Prostate gland (tissue), 2 donors: ENCODE measurements around the gene SIGLEC11. TPM values are rescaled to one million over a fixed set of nuclear protein-coding genes. Genes with fewer than 3 reads are reported as not detected.
A peak's percentile ranks its signal among the peaks of the same experiment; 100 is the strongest.

ENCODE experiments used
- DNase-seq: peaks from one replicate; pipeline ENCODE4 v3.0.0-alpha.2; 2019; ENCODE audit warnings: low spot score
- H3K27ac ChIP-seq, 2 donors: fragments of 200-600 bp; sonication (generic); 2 replicates each; pipeline ENCODE4 v1.5.1; 2017 to 2019
- H3K27me3 ChIP-seq: fragments of 200-600 bp; sonication (generic); replicated peaks from 2 replicates; pipeline ENCODE4 v1.5.1; 2019; ENCODE audit not compliant: insufficient read depth
- H3K36me3 ChIP-seq, 2 donors: fragments of 200-600 bp; sonication (generic); 1 replicate in 1 of 2; 2 replicates in 1 of 2; pipeline versions ENCODE4 v1.5.1 to v1.8.1; 2017 to 2019
- H3K4me1 ChIP-seq: fragments of 200-600 bp; sonication (generic); replicated peaks from 2 replicates; pipeline ENCODE4 v1.5.1; 2019
- H3K4me3 ChIP-seq, 2 donors: fragments of 200-600 bp; sonication (generic); 2 replicates each; pipeline ENCODE4 v1.5.1; 2017 to 2019
- H3K9me3 ChIP-seq: fragments of 200-600 bp; sonication (generic); 2 replicates; pipeline ENCODE4 v1.5.1; 2017
- CTCF ChIP-seq, 4 experiments: fragments of 200-600 bp in 2 of 4; fragments of 450-650 bp in 2 of 4; sonication (generic) in 2 of 4; IDR thresholded peaks; 1 replicate in 3 of 4; 2 replicates in 1 of 4; pipeline ENCODE4 v1.5.1; 2016 to 2019; ENCODE audit warnings: antibody characterized with exemption in 4 of 4, mild to moderate bottlenecking in 2 of 4, moderate library complexity in 2 of 4
- POLR2A ChIP-seq: fragments of 450-650 bp; IDR thresholded peaks from one replicate; pipeline ENCODE4 v1.6.1; 2016; ENCODE audit warnings: antibody characterized with exemption, mild to moderate bottlenecking
- POLR2AphosphoS5 ChIP-seq: sonication (generic); formaldehyde crosslinking; IDR thresholded peaks from one replicate; pipeline ENCODE4 v1.6.1; 2017; ENCODE audit warnings: antibody characterized with exemption
- WGBS: methylation state at CpG from one replicate; pipeline ENCODE4 v1.1.5; 2018; 5-methylcytosine and 5-hydroxymethylcytosine counted together
- intact Hi-C: fragments of 100-400 bp; cut with DNase I; formaldehyde crosslinking; loops from one replicate; pipeline ENCODE4 v1.14.2; 2022
- total RNA-seq, 2 donors: library from RNA; depleted of rRNA; stranded (reverse); fragments of >200 nt; gene quantifications; one replicate each; pipeline ENCODE4 v1.1.0, GENCODE V29; 2016

Gene SIGLEC11
- total RNA-seq, 2 donors from 2014 or later: 0.68 to 1.0 TPM

- no peak for TF ChIP-seq POLR2A
- no peak for TF ChIP-seq POLR2AphosphoS5
- TF ChIP-seq CTCF (IDR thresholded peaks at IDR 0.05): no peak
- no peaks in the 10 kb centered on the region for H3K9me3 ChIP-seq
- intact Hi-C loops: no loop called here
- no peak for DNase-seq
- H3K27me3 ChIP-seq: no peaks in the 10 kb centered on the region
- H3K36me3 ChIP-seq: peaks cover 16 to 23% of the 10 kb centered on the region in 2 donors
- 76% methylated on average over 11 of the region's 11 CpGs for WGBS
- H3K4me1 ChIP-seq: no peaks in the 10 kb centered on the region
- peak overlapping the region; percentile 41 for H3K27ac ChIP-seq
- no peak overlapping the region for H3K4me3 ChIP-seq
Observed at GRCh38 chr19:50003810-50004419, 42.9 kb upstream of the SIGLEC11 start.

- no peak overlapping the region for H3K4me3 ChIP-seq
- 87% methylated on average over 17 of the region's 17 CpGs for WGBS
- DNase-seq: no peak
- no peak overlapping the region for H3K27ac ChIP-seq
- TF ChIP-seq CTCF (IDR thresholded peaks at IDR 0.05) (no peak), POLR2A (no peak), POLR2AphosphoS5 (no peak)
- H3K4me1 ChIP-seq: no peaks in the 10 kb centered on the region
- peaks cover 16 to 23% of the 10 kb centered on the region in 2 donors for H3K36me3 ChIP-seq
- intact Hi-C loops: no loop called here
- no peaks in the 10 kb centered on the region for H3K27me3 ChIP-seq
- no peaks in the 10 kb centered on the region for H3K9me3 ChIP-seq
Observed at GRCh38 chr19:50003254-50003788, 42.3 kb upstream of the SIGLEC11 start.

GRCh38 chr19:50002386-50002960 is 41.5 kb upstream of the SIGLEC11 start:
- WGBS: 85% methylated on average over 6 of the region's 6 CpGs
- Histone ChIP-seq H3K27ac (no peak overlapping the region), H3K4me1 (no peaks in the 10 kb centered on the region), H3K4me3 (no peak overlapping the region), H3K27me3 (no peaks in the 10 kb centered on the region), H3K36me3 (peaks cover 14 to 22% of the 10 kb centered on the region in 2 donors), H3K9me3 (no peaks in the 10 kb centered on the region)
- no peak for DNase-seq
- TF ChIP-seq POLR2A (no peak), POLR2AphosphoS5 (no peak), CTCF (IDR thresholded peaks at IDR 0.05) (no peak)
- intact Hi-C loops: no loop called here

GRCh38 chr19:50001775-50002174 is 40.8 kb upstream of the SIGLEC11 start:
- TF ChIP-seq POLR2A (no peak), CTCF (IDR thresholded peaks at IDR 0.05) (no peak), POLR2AphosphoS5 (no peak)
- peaks cover 12 to 18% of the 10 kb centered on the region in 2 donors for H3K36me3 ChIP-seq
- no peak overlapping the region for H3K27ac ChIP-seq
- H3K9me3 ChIP-seq: no peaks in the 10 kb centered on the region
- 96% methylated on average over 8 of the region's 8 CpGs for WGBS
- no peaks in the 10 kb centered on the region for H3K4me1 ChIP-seq
- intact Hi-C loops: no loop called here
- DNase-seq: no peak
- H3K27me3 ChIP-seq: no peaks in the 10 kb centered on the region
- no peak overlapping the region for H3K4me3 ChIP-seq
